Measurements from ENCODE around the gene REEP3. TPM values are rescaled to one million over a fixed set of nuclear protein-coding genes. Genes with fewer than 3 reads are reported as not detected.

REEP3 gene
- total and polyA plus RNA-seq, 2 donors (not counting 1 experiment from before 2014, with no cell fraction given): 2.2 to 8.8 TPM

DNA sequence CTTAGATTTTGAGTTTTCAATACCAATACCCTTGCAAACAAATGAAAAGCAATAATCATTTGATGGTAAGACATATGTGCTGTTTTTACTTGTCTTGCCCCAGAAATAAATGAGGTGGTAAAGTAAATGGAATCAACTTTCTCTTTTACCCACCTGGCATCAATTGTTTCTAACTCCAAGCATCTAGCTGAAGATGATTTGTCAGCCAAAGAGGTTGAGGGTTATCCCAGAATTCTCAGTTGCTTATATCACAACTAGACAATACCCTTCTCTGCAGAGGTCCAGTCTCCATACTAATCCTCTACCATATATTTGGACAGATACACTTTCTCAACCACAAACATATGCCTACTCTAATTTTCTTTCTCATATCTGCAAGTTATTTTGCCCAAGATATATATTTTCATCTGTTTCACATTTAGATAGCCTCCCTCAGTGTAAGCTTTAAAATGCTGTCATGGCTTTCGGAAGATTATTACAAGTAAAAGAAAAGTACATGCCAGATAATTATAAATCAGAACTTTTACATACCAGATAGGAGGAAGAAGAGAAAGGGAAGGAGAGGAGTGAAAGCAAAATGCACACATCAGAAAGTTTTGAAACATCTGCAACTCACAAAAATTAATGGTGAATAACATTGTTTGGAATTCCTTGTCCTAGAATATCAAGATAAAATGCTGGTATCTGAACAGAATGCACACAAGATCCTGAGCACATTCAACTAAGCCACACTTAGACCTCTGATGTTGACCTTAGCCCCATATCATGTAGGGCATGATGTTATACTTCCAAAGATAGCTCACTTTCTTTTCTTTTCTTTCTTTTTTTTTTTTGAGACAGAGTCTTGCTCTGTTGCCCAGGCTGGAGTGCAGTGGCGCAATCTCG is 146.6 kb downstream of the REEP3 start:
- no peak overlapping the region for H3K9ac ChIP-seq (ENCODE audit: low read length)
- no peak for TF ChIP-seq EZH2 (IDR thresholded peaks at IDR 0.05; ENCODE audit: borderline replicate concordance, insufficient read depth, low read depth, low read length, poor library complexity, severe bottlenecking)
- TF ChIP-seq, protein P1, sequence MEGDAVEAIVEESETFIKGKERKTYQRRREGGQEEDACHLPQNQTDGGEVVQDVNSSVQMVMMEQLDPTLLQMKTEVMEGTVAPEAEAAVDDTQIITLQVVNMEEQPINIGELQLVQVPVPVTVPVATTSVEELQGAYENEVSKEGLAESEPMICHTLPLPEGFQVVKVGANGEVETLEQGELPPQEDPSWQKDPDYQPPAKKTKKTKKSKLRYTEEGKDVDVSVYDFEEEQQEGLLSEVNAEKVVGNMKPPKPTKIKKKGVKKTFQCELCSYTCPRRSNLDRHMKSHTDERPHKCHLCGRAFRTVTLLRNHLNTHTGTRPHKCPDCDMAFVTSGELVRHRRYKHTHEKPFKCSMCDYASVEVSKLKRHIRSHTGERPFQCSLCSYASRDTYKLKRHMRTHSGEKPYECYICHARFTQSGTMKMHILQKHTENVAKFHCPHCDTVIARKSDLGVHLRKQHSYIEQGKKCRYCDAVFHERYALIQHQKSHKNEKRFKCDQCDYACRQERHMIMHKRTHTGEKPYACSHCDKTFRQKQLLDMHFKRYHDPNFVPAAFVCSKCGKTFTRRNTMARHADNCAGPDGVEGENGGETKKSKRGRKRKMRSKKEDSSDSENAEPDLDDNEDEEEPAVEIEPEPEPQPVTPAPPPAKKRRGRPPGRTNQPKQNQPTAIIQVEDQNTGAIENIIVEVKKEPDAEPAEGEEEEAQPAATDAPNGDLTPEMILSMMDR (IDR thresholded peaks at IDR 0.05): no peak
- intact Hi-C loops (cut with micrococcal nuclease): no loop called here
- DNase-seq (no peak), ATAC-seq (ENCODE audit: low read depth) (no peak)
- no peaks in the 10 kb centered on the region for H3K27me3 ChIP-seq (replicated peaks in 1 of 4; ENCODE audit: control extremely low read depth in 1 of 4, control insufficient read depth in 3 of 4, insufficient read depth in 4 of 4, low read length in 3 of 4)
- H3K4me3 Mint-ChIP-seq: no peak overlapping the region
- no peaks in the 10 kb centered on the region for H3K9me3 ChIP-seq (ENCODE audit: control extremely low read depth in 1 of 3, control insufficient read depth in 2 of 3, insufficient read depth in 1 of 3, low read length in 2 of 3)
- no peak overlapping the region for H2AFZ ChIP-seq (ENCODE audit: insufficient read depth, low read depth, low read length, poor library complexity, severe bottlenecking)
- H3K27ac Mint-ChIP-seq: no peak overlapping the region
- WGBS (ENCODE audit: insufficient coverage): no CpG with 5 or more reads among the region's 3 CpGs
- H3K36me3 ChIP-seq (replicated peaks in 1 of 2; ENCODE audit: control extremely low read depth in 1 of 2, control insufficient read depth in 1 of 2, extremely low read depth in 1 of 2, insufficient read depth in 2 of 2, low read length in 1 of 2): no peaks in the 10 kb centered on the region
- no peaks in the 10 kb centered on the region for H3K27me3 Mint-ChIP-seq
- no peaks in the 10 kb centered on the region for H3K4me1 ChIP-seq (ENCODE audit: control insufficient read depth in 2 of 2, insufficient read depth in 2 of 2, low read length in 2 of 2)
- no peak overlapping the region for H3K27ac ChIP-seq (ENCODE audit: low read length in 2 of 2)
- no peaks in the 10 kb centered on the region for H3K79me2 ChIP-seq (ENCODE audit: control insufficient read depth, insufficient read depth, low read length)
- no peak overlapping the region for H3K4me3 ChIP-seq (ENCODE audit: control extremely low read depth in 1 of 5, extremely low read depth in 1 of 5, insufficient read depth in 1 of 5, low read depth in 2 of 5, low read length in 4 of 5)
- H4K20me1 ChIP-seq (ENCODE audit: control insufficient read depth, insufficient read depth, low read length, poor library complexity, severe bottlenecking): no peaks in the 10 kb centered on the region
- H3K4me1 Mint-ChIP-seq: no peaks in the 10 kb centered on the region
- ChIA-PET POLR2A (no interaction called here), CTCF (no interaction called here)
- no peaks in the 10 kb centered on the region for H3K9me3 Mint-ChIP-seq (ENCODE audit: insufficient read depth)
- no peak overlapping the region for H3K4me2 ChIP-seq (replicated peaks; ENCODE audit: low read depth, low read length, poor library complexity, severe bottlenecking)

DNA sequence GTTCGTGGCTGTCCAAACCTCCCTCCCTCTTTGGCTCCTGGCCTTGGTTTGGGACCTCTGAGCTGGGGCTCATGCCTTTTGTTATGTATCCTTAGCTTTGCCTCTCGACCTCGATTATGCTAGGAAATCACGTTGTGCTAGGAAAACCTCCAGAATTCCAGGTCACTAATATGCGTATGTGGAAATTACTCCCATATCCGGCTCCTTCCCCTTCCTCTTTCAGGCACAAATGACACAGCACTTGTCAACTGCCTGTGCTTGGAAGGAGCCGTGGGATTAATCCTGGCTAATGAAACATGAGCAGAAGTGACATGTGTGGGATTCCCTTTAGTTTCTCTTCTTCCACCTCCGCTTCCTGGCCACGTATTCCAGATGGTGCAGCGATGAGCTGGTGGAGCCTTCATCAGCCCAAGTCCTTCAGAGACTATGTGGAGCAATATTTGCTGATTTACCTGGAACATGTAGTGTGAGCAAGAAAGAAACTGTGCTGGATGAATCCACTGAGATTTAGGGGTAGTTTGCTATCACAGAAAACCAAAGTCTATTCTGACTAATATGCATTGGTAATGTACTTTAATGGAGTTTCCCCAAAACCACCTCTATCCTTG is 149.2 kb downstream of the REEP3 start:
- Mint-ChIP-seq H3K4me1 (no peaks in the 10 kb centered on the region), H3K4me3 (no peak overlapping the region), H3K27ac (no peak overlapping the region), H3K9me3 (ENCODE audit: insufficient read depth) (no peaks in the 10 kb centered on the region), H3K27me3 (no peaks in the 10 kb centered on the region)
- 79% methylated on average over 8 of the region's 10 CpGs for WGBS (ENCODE audit: insufficient coverage)
- ATAC-seq (ENCODE audit: low read depth): no peak
- H2AFZ ChIP-seq (ENCODE audit: insufficient read depth, low read depth, low read length, poor library complexity, severe bottlenecking): no peak overlapping the region
- H3K36me3 ChIP-seq (replicated peaks in 1 of 2; ENCODE audit: control extremely low read depth in 1 of 2, control insufficient read depth in 1 of 2, extremely low read depth in 1 of 2, insufficient read depth in 2 of 2, low read length in 1 of 2): no peaks in the 10 kb centered on the region
- ChIA-PET POLR2A (no interaction called here), CTCF (no interaction called here)
- DNase-seq: no peak
- no peaks in the 10 kb centered on the region for H4K20me1 ChIP-seq (ENCODE audit: control insufficient read depth, insufficient read depth, low read length, poor library complexity, severe bottlenecking)
- H3K9me3 ChIP-seq (ENCODE audit: control extremely low read depth in 1 of 3, control insufficient read depth in 2 of 3, insufficient read depth in 1 of 3, low read length in 2 of 3): no peaks in the 10 kb centered on the region
- H3K4me3 ChIP-seq (ENCODE audit: control extremely low read depth in 1 of 5, extremely low read depth in 1 of 5, insufficient read depth in 1 of 5, low read depth in 2 of 5, low read length in 4 of 5): no peak overlapping the region
- no peaks in the 10 kb centered on the region for H3K79me2 ChIP-seq (ENCODE audit: control insufficient read depth, insufficient read depth, low read length)
- H3K4me2 ChIP-seq (replicated peaks; ENCODE audit: low read depth, low read length, poor library complexity, severe bottlenecking): no peak overlapping the region
- H3K4me1 ChIP-seq (ENCODE audit: control insufficient read depth in 2 of 2, insufficient read depth in 2 of 2, low read length in 2 of 2): no peaks in the 10 kb centered on the region
- H3K9ac ChIP-seq (ENCODE audit: low read length): no peak overlapping the region
- no peak for TF ChIP-seq EZH2 (IDR thresholded peaks at IDR 0.05; ENCODE audit: borderline replicate concordance, insufficient read depth, low read depth, low read length, poor library complexity, severe bottlenecking)
- TF ChIP-seq, protein P1 (IDR thresholded peaks at IDR 0.05): no peak
- no peaks in the 10 kb centered on the region for H3K27me3 ChIP-seq (replicated peaks in 1 of 4; ENCODE audit: control extremely low read depth in 1 of 4, control insufficient read depth in 3 of 4, insufficient read depth in 4 of 4, low read length in 3 of 4)
- H3K27ac ChIP-seq (ENCODE audit: low read length in 2 of 2): no peak overlapping the region
- intact Hi-C loops (cut with micrococcal nuclease): no loop called here

Measured in B cell (primary cell).